ENCODE results near the gene PYM1. TPM values are rescaled to one million over a fixed set of nuclear protein-coding genes. Genes with fewer than 3 reads are reported as not detected.

Gene PYM1
- polyA plus RNA-seq, 1 donor = 30.6 TPM

Other genes with a start within 250 kb of the PYM1 start
- 29.6 TPM for gene ITGA7, start 220.0 kb downstream of the PYM1 start, polyA plus RNA-seq
- 144 TPM for gene BLOC1S1, start 211.8 kb downstream of the PYM1 start, polyA plus RNA-seq
- gene RDH5, start 207.5 kb downstream of the PYM1 start, polyA plus RNA-seq = 56.7 TPM
- gene CD63, start 198.9 kb downstream of the PYM1 start, polyA plus RNA-seq = 955 TPM
- 4.2 TPM for gene GDF11, start 184.8 kb downstream of the PYM1 start, polyA plus RNA-seq
- 71.4 TPM for gene SARNP, start 110.2 kb downstream of the PYM1 start, polyA plus RNA-seq
- 31.4 TPM for gene ORMDL2, start 109.9 kb downstream of the PYM1 start, polyA plus RNA-seq
- gene DNAJC14, start 98.3 kb downstream of the PYM1 start, polyA plus RNA-seq = 28.9 TPM
- 2.5 TPM for gene MMP19, start 85.0 kb downstream of the PYM1 start, polyA plus RNA-seq
- 17.4 TPM for gene DGKA, start 3.3 kb upstream of the PYM1 start, polyA plus RNA-seq
- gene PMEL, start 38.1 kb upstream of the PYM1 start, polyA plus RNA-seq = 5.7 TPM
- 55.5 TPM for gene CDK2, start 38.9 kb upstream of the PYM1 start, polyA plus RNA-seq
- gene RAB5B, start 46.2 kb upstream of the PYM1 start, polyA plus RNA-seq = 112 TPM
- 44.1 TPM for gene SUOX, start 69.4 kb upstream of the PYM1 start, polyA plus RNA-seq
- gene IKZF4, start 93.1 kb upstream of the PYM1 start, polyA plus RNA-seq = 13.5 TPM
- 232 TPM for gene RPS26, start 114.0 kb upstream of the PYM1 start, polyA plus RNA-seq
- gene ERBB3, start 152.3 kb upstream of the PYM1 start, polyA plus RNA-seq = 326 TPM
- 131 TPM for gene PA2G4, start 176.7 kb upstream of the PYM1 start, polyA plus RNA-seq
- 5,871 TPM for gene RPL41, start 188.7 kb upstream of the PYM1 start, polyA plus RNA-seq
- gene ZC3H10, start 190.4 kb upstream of the PYM1 start, polyA plus RNA-seq = 4.5 TPM
- 42.7 TPM for gene ESYT1, start 200.4 kb upstream of the PYM1 start, polyA plus RNA-seq
- 59.5 TPM for gene MYL6B, start 224.7 kb upstream of the PYM1 start, polyA plus RNA-seq
- gene MYL6, start 230.5 kb upstream of the PYM1 start, polyA plus RNA-seq = 1,754 TPM